ENCODE results near the gene UBAC2.

DNA sequence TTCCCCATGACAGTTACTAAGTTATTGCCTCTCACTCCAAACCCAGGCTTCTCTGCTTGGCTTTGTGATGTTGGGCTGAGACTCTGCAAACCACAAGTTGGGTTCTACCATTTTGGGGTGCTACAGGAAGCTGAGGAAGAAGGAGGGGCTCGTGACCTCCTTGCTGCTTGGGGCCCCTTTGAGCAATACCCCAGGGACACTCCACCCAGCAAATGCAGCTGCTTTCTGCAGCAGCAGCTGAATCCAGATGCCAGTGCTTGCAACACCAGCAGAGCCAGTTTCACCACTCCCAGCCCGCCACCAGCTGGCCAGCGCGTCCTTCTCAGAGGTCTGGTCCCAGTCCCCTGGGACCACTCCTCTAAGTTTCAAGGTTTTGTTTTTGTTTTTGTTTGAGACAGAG is 22.0 kb upstream of the UBAC2 start:
- TF ChIP-seq TAF1 (IDR thresholded peaks at IDR 0.05; ENCODE audit: low read depth, low read length) (no peak), POLR2AphosphoS5 (IDR thresholded peaks at IDR 0.05; ENCODE audit: low read depth, low read length) (no peak), POLR2A (IDR thresholded peaks at IDR 0.05; ENCODE audit: low read depth, low read length) (no peak), SPI1 (IDR thresholded peaks at IDR 0.05; ENCODE audit: low read depth, low read length) (no peak), POU2F2 (IDR thresholded peaks at IDR 0.05; ENCODE audit: low read depth, low read length) (no peak)
